ENCODE results near the gene CACHD1.

CACHD1 gene

DNA sequence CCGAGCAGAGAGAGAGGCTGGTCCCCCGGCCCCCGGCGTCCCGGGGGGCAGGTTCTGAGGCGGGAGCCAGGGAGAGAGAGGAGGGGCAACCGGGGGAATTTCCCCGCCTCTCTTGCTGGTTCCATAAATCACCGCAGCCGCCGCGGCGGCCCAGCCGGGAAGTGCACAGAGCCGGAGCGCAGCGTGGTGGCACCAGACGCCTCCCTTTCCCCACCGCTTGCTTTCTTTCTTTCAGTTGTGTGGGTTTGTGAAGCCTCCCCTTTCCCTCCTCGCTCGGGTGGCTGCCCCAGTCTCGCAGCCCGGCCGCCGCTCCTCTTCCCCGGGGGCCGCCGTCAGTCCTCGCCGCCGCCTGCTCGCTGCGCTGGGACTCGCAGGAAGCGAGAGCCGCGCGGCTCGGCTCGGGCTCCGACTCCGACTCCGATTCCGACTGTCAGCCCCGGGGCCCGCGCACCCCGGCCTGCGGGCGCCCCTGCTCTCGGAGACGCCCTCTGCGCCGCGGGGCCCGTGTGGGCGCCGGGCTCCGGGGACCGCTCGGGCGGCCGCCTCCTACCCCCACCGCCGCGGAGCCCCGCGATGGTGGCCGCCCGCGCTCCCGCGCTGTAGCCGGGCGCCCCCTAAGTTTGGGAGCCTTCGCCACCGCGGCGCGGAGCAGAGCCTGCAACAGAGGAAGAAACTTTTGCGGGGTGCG lies at the start of gene CACHD1:
Gene CACHD1, plus strand, starts transcription at position 153 of the 688 bp plus-strand sequence. CDS start 616 bp downstream, outside the sequence.
- Histone ChIP-seq H3K9ac (ENCODE audit: low read length) (peak within 1 kb of the TSS; percentile 65), H3K79me2 (ENCODE audit: low read length) (peaks cover 7% of the 10 kb centered on the region; the same call in 1 of the 2 replicates), H3K27me3 (ENCODE audit: low read depth, low read length) (no peaks in the 10 kb centered on the region; the same call in 1 of the 2 replicates), H2AFZ (ENCODE audit: low read depth, low read length) (peak within 1 kb of the TSS; percentile 79), H3K9me3 (ENCODE audit: insufficient read depth, low read length) (no peaks in the 10 kb centered on the region), H3K4me3 (ENCODE audit: low read length) (peak within 1 kb of the TSS; percentile 85), H3K27ac (ENCODE audit: low read length) (0 out of 2 replicates have a peak within 1 kb of the TSS, but pooled peaks have one; percentile 20), H3K4me2 (ENCODE audit: low read length) (peak within 1 kb of the TSS; percentile 88), H3K4me1 (ENCODE audit: low read length) (peaks cover 11% of the 10 kb centered on the region), H4K20me1 (ENCODE audit: insufficient read depth, low read length) (no peaks in the 10 kb centered on the region), H3K36me3 (replicated peaks; ENCODE audit: low read depth, low read length) (no peaks in the 10 kb centered on the region)
- TF ChIP-seq, protein P1, sequence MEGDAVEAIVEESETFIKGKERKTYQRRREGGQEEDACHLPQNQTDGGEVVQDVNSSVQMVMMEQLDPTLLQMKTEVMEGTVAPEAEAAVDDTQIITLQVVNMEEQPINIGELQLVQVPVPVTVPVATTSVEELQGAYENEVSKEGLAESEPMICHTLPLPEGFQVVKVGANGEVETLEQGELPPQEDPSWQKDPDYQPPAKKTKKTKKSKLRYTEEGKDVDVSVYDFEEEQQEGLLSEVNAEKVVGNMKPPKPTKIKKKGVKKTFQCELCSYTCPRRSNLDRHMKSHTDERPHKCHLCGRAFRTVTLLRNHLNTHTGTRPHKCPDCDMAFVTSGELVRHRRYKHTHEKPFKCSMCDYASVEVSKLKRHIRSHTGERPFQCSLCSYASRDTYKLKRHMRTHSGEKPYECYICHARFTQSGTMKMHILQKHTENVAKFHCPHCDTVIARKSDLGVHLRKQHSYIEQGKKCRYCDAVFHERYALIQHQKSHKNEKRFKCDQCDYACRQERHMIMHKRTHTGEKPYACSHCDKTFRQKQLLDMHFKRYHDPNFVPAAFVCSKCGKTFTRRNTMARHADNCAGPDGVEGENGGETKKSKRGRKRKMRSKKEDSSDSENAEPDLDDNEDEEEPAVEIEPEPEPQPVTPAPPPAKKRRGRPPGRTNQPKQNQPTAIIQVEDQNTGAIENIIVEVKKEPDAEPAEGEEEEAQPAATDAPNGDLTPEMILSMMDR (IDR thresholded peaks at IDR 0.05; ENCODE audit: low read depth, low read length): no peak
- no peak for TF ChIP-seq EZH2phosphoT487 (IDR thresholded peaks at IDR 0.05; ENCODE audit: low read depth)

DNA sequence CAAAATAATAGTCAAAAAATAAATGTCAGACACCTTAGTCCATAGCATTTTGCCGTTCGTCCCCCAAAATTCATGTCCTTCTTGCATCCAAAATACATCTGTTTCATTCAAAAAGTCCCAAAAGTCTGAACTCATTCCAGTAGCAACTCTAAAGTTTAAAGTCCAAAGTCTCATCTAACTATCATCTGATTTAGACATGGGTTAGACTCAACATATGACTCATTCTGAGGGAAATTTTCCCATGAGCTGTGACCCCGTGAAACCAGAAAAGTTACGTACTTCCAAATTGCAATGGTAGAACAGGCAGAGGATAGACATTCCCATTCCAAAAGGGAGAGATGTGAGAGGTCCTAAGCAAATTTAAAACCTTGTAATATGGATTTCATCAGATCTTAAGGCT lies 48.6 kb upstream of the CACHD1 start:
- no peak overlapping the region for H2AFZ ChIP-seq (ENCODE audit: low read depth, low read length)
- no peak overlapping the region for H3K9ac ChIP-seq (ENCODE audit: low read length)
- no peak overlapping the region for H3K4me2 ChIP-seq (ENCODE audit: low read length)
- TF ChIP-seq, protein P1 (IDR thresholded peaks at IDR 0.05; ENCODE audit: low read depth, low read length): no peak
- TF ChIP-seq EZH2phosphoT487 (IDR thresholded peaks at IDR 0.05; ENCODE audit: low read depth): no peak
- no peaks in the 10 kb centered on the region; the same call in 1 of the 2 replicates for H3K4me1 ChIP-seq (ENCODE audit: low read length)
- H3K36me3 ChIP-seq (replicated peaks; ENCODE audit: low read depth, low read length): no peaks in the 10 kb centered on the region
- H3K9me3 ChIP-seq (ENCODE audit: insufficient read depth, low read length): no peaks in the 10 kb centered on the region
- no peaks in the 10 kb centered on the region for H3K27me3 ChIP-seq (ENCODE audit: low read depth, low read length)
- H3K79me2 ChIP-seq (ENCODE audit: low read length): no peaks in the 10 kb centered on the region
- no peaks in the 10 kb centered on the region for H4K20me1 ChIP-seq (ENCODE audit: insufficient read depth, low read length)
- H3K4me3 ChIP-seq (ENCODE audit: low read length): no peak overlapping the region
- no peak overlapping the region for H3K27ac ChIP-seq (ENCODE audit: low read length)

DNA sequence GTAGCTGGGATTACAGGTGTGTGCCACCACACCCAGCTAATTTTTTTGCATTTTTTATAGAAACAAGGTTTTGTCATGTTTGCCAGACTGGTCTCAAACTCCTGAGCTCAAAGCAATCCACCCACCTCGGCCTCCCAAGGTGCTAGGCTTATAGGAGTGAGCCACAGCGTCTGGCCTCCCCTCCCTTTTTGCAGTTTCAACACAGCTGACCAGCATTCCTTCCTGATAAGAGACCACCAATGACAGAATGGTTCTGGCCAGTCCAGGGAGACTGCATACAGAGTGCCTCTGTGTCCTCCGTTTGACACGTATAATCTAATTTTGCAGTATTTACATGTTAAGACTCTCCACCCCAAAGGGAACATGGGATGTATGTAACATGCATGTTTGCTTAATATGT lies 46.4 kb upstream of the CACHD1 start:
- no peaks in the 10 kb centered on the region for H4K20me1 ChIP-seq (ENCODE audit: insufficient read depth, low read length)
- H3K27me3 ChIP-seq (ENCODE audit: low read depth, low read length): no peaks in the 10 kb centered on the region
- no peaks in the 10 kb centered on the region for H3K79me2 ChIP-seq (ENCODE audit: low read length)
- no peak overlapping the region for H3K4me2 ChIP-seq (ENCODE audit: low read length)
- H3K36me3 ChIP-seq (replicated peaks; ENCODE audit: low read depth, low read length): no peaks in the 10 kb centered on the region
- no peaks in the 10 kb centered on the region; the same call in 1 of the 2 replicates for H3K4me1 ChIP-seq (ENCODE audit: low read length)
- TF ChIP-seq EZH2phosphoT487 (IDR thresholded peaks at IDR 0.05; ENCODE audit: low read depth): no peak
- TF ChIP-seq, protein P1 (IDR thresholded peaks at IDR 0.05; ENCODE audit: low read depth, low read length): no peak
- H3K9me3 ChIP-seq (ENCODE audit: insufficient read depth, low read length): no peaks in the 10 kb centered on the region
- H3K27ac ChIP-seq (ENCODE audit: low read length): no peak overlapping the region
- no peak overlapping the region for H2AFZ ChIP-seq (ENCODE audit: low read depth, low read length)
- no peak overlapping the region for H3K4me3 ChIP-seq (ENCODE audit: low read length)
- no peak overlapping the region for H3K9ac ChIP-seq (ENCODE audit: low read length)

DNA sequence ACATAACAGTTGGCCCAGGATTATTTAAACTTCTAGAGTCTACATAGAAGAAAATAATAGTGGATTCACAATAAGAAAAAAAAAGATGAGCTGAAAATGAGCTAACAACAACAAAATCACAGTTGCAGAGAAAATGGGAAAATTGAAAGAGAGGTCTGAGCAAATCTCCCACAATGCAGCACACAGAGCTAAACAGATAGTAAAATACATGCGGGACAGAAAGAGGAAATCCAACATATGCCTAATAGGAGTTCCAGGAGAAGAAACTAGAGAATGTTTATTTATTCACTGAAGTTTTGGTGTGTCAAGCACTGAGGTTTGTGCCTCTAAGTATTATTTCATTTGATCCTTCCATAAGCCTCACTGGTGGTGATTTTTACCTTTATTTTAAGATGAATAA lies 45.5 kb upstream of the CACHD1 start:
- no peak for TF ChIP-seq EZH2phosphoT487 (IDR thresholded peaks at IDR 0.05; ENCODE audit: low read depth)
- TF ChIP-seq, protein P1 (IDR thresholded peaks at IDR 0.05; ENCODE audit: low read depth, low read length): no peak
- no peak overlapping the region for H3K4me3 ChIP-seq (ENCODE audit: low read length)
- no peaks in the 10 kb centered on the region for H3K9me3 ChIP-seq (ENCODE audit: insufficient read depth, low read length)
- H3K36me3 ChIP-seq (replicated peaks; ENCODE audit: low read depth, low read length): no peaks in the 10 kb centered on the region
- no peak overlapping the region for H3K4me2 ChIP-seq (ENCODE audit: low read length)
- no peak overlapping the region for H3K9ac ChIP-seq (ENCODE audit: low read length)
- no peaks in the 10 kb centered on the region; the same call in 1 of the 2 replicates for H3K4me1 ChIP-seq (ENCODE audit: low read length)
- no peaks in the 10 kb centered on the region; the same call in 1 of the 2 replicates for H3K27me3 ChIP-seq (ENCODE audit: low read depth, low read length)
- H2AFZ ChIP-seq (ENCODE audit: low read depth, low read length): no peak overlapping the region
- no peaks in the 10 kb centered on the region for H3K79me2 ChIP-seq (ENCODE audit: low read length)
- no peak overlapping the region for H3K27ac ChIP-seq (ENCODE audit: low read length)
- H4K20me1 ChIP-seq (ENCODE audit: insufficient read depth, low read length): no peaks in the 10 kb centered on the region
